HEK293 (cell line): ENCODE results near the gene SRRM2.

Experiments used
- KLF16 ChIP-seq: fragments of 450-650 bp; formaldehyde crosslinking; IDR thresholded peaks from 2 replicates; pipeline ENCODE4 v1.5.1; 2017; ENCODE audit warnings: missing biosample characterization, missing genetic modification characterization
- OSR2 ChIP-seq: fragments of 450-650 bp; formaldehyde crosslinking; IDR thresholded peaks from 2 replicates; pipeline ENCODE4 v1.5.1; 2016; ENCODE audit warnings: missing biosample characterization, missing genetic modification characterization
- SP7 ChIP-seq: fragments of 450-650 bp; formaldehyde crosslinking; IDR thresholded peaks from 2 replicates; pipeline ENCODE4 v1.5.1; 2016; ENCODE audit warnings: missing biosample characterization, missing genetic modification characterization
- ZBTB8A ChIP-seq: fragments of 450-650 bp; formaldehyde crosslinking; IDR thresholded peaks from 2 replicates; pipeline ENCODE4 v1.5.1; 2016; ENCODE audit warnings: missing biosample characterization, missing genetic modification characterization
- ZNF341 ChIP-seq: fragments of 450-650 bp; formaldehyde crosslinking; IDR thresholded peaks from 2 replicates; pipeline ENCODE4; 2016; ENCODE audit warnings: low read depth, missing biosample characterization, missing genetic modification characterization
- ZNF670 ChIP-seq: fragments of 450-650 bp; formaldehyde crosslinking; IDR thresholded peaks from 2 replicates; pipeline ENCODE4 v1.5.1; 2016; ENCODE audit warnings: missing biosample characterization, missing genetic modification characterization, low read depth
- TF ChIP-seq, protein P1 (sequence below): fragments of 450-650 bp; formaldehyde crosslinking; IDR thresholded peaks from 2 replicates; pipeline ENCODE4 v1.5.1; 2016; ENCODE audit warnings: missing biosample characterization, missing genetic modification characterization
- TF ChIP-seq, protein P2 (sequence below): fragments of 450-650 bp; formaldehyde crosslinking; IDR thresholded peaks from 2 replicates; pipeline ENCODE4 v1.5.1; 2016; ENCODE audit warnings: missing biosample characterization, missing genetic modification characterization
- TF ChIP-seq, protein P3 (sequence below): fragments of 450-650 bp; formaldehyde crosslinking; conservative IDR thresholded peaks from 2 replicates; pipeline ENCODE4 v1.5.1; 2016; ENCODE audit warnings: low read depth, missing biosample characterization, missing genetic modification characterization

DNA sequence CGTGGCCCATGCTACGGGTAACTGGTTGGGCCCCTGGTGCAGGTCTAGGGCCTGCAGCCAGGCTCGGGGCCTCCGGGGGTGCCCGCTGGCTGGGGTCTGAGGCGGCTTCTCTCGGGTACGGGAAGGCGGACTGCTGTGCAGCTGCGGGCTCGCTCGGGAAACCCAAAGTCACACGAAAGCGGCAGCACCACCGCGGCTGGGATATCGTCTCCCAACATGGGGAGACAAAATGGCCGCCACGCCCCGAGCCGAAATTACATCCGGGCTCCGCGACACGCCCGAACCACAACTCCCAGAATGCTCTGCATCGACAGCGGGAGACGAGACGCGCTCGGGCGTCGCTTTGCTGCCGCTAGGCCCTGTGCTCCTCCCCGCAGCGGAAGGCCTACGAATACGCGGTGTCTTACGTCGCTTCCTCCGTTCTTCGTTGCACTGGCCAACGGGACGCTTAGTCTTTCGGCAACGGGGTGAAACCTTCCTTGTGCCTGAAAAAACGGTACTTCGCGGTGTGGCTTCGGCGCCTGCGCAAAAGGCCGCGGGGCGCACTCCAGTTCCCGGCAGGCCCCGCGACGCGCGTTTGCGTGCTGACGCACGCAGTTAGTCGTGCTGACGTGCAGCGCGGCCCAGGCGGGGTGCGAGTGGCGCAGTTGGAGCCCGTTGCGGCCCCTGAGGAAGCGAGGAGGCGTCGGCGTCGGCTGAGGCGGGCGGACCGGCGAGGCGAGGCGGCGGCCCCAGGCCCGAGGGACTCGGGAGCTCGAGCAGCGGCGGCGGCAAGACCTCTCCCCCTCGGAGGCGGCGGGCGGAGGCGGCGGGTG lies at the start of gene SRRM2:
- peak; percentile 75 for TF ChIP-seq KLF16 (tag by site-specific recombination)
- TF ChIP-seq ZNF670: no peak
- TF ChIP-seq, protein P1, sequence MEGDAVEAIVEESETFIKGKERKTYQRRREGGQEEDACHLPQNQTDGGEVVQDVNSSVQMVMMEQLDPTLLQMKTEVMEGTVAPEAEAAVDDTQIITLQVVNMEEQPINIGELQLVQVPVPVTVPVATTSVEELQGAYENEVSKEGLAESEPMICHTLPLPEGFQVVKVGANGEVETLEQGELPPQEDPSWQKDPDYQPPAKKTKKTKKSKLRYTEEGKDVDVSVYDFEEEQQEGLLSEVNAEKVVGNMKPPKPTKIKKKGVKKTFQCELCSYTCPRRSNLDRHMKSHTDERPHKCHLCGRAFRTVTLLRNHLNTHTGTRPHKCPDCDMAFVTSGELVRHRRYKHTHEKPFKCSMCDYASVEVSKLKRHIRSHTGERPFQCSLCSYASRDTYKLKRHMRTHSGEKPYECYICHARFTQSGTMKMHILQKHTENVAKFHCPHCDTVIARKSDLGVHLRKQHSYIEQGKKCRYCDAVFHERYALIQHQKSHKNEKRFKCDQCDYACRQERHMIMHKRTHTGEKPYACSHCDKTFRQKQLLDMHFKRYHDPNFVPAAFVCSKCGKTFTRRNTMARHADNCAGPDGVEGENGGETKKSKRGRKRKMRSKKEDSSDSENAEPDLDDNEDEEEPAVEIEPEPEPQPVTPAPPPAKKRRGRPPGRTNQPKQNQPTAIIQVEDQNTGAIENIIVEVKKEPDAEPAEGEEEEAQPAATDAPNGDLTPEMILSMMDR (tag by site-specific recombination): peak; percentile 49
- no peak for TF ChIP-seq OSR2 (tag by site-specific recombination)
- TF ChIP-seq, protein P2, sequence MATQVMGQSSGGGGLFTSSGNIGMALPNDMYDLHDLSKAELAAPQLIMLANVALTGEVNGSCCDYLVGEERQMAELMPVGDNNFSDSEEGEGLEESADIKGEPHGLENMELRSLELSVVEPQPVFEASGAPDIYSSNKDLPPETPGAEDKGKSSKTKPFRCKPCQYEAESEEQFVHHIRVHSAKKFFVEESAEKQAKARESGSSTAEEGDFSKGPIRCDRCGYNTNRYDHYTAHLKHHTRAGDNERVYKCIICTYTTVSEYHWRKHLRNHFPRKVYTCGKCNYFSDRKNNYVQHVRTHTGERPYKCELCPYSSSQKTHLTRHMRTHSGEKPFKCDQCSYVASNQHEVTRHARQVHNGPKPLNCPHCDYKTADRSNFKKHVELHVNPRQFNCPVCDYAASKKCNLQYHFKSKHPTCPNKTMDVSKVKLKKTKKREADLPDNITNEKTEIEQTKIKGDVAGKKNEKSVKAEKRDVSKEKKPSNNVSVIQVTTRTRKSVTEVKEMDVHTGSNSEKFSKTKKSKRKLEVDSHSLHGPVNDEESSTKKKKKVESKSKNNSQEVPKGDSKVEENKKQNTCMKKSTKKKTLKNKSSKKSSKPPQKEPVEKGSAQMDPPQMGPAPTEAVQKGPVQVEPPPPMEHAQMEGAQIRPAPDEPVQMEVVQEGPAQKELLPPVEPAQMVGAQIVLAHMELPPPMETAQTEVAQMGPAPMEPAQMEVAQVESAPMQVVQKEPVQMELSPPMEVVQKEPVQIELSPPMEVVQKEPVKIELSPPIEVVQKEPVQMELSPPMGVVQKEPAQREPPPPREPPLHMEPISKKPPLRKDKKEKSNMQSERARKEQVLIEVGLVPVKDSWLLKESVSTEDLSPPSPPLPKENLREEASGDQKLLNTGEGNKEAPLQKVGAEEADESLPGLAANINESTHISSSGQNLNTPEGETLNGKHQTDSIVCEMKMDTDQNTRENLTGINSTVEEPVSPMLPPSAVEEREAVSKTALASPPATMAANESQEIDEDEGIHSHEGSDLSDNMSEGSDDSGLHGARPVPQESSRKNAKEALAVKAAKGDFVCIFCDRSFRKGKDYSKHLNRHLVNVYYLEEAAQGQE (tag by site-specific recombination): no peak; the same call in 1 of the 2 replicates
- TF ChIP-seq SP7 (tag by site-specific recombination): peak; percentile 81
- TF ChIP-seq, protein P3, sequence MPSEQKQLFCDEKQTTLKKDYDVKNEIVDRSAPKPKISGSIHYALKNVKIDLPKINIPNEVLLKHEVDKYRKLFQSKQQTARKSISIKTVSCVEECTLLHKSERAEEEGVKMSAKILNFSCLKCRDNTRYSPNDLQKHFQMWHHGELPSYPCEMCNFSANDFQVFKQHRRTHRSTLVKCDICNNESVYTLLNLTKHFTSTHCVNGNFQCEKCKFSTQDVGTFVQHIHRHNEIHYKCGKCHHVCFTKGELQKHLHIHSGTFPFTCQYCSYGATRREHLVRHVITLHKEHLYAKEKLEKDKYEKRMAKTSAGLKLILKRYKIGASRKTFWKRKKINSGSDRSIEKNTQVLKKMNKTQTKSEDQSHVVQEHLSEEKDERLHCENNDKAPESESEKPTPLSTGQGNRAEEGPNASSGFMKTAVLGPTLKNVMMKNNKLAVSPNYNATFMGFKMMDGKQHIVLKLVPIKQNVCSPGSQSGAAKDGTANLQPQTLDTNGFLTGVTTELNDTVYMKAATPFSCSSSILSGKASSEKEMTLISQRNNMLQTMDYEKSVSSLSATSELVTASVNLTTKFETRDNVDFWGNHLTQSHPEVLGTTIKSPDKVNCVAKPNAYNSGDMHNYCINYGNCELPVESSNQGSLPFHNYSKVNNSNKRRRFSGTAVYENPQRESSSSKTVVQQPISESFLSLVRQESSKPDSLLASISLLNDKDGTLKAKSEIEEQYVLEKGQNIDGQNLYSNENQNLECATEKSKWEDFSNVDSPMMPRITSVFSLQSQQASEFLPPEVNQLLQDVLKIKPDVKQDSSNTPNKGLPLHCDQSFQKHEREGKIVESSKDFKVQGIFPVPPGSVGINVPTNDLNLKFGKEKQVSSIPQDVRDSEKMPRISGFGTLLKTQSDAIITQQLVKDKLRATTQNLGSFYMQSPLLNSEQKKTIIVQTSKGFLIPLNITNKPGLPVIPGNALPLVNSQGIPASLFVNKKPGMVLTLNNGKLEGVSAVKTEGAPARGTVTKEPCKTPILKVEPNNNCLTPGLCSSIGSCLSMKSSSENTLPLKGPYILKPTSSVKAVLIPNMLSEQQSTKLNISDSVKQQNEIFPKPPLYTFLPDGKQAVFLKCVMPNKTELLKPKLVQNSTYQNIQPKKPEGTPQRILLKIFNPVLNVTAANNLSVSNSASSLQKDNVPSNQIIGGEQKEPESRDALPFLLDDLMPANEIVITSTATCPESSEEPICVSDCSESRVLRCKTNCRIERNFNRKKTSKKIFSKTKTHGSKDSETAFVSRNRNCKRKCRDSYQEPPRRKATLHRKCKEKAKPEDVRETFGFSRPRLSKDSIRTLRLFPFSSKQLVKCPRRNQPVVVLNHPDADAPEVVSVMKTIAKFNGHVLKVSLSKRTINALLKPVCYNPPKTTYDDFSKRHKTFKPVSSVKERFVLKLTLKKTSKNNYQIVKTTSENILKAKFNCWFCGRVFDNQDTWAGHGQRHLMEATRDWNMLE (tag by site-specific recombination): peak; percentile 62
- peak; percentile 91 for TF ChIP-seq ZBTB8A (tag by site-specific recombination)
- peak; percentile 79 for TF ChIP-seq ZNF341 (tag by site-specific recombination)
